GM04503 (cell line): ENCODE results near the gene CRB1.
"Not testable (repeated sequence)": the region's sequence is repeated elsewhere in the genome, so short reads cannot be mapped to it uniquely, and the experiment has no call there.

ENCODE experiments used
- DNase-seq: peaks from one replicate; pipeline ENCODE4 v3.0.0-alpha.2; 2012; ENCODE audit warnings: low read depth

CRB1 gene

DNA sequence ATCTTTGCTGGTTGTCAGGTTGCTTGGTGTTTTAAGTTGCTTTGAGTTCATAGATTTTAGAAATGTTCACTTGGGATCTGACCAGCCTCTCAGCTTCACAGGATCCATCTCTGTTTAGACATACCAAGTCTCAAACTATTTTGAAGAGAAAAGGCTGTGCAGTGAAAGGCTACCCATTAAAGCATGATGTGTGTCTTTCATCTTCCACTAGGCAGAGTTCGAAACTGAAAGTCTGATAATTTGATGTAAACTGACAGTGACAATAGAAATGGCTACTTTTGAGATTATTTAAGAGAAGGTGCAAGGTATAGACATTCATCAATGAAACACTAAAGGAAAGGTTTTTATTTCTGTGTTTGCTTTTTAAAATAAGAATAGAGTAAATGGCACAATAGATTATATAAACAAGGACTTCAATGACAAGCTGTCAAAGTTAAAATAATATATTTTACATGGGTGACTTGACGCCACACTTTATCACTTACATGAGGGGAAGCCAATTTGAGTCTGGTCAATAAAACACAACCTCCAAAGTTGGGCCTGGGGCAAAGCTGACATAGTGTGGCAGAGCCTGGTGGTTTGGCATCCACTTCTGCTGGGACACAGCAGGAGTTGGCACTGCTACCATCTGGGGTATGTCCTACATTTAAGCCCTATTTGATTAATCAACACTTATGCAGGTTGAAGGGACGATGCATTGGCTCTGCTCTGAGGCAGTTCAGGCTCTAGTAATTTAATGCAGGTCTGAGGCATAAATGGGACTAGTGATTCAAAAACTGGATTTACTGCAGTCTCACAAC, 197.7 kb downstream of the CRB1 start:
- no peak for DNase-seq

DNA sequence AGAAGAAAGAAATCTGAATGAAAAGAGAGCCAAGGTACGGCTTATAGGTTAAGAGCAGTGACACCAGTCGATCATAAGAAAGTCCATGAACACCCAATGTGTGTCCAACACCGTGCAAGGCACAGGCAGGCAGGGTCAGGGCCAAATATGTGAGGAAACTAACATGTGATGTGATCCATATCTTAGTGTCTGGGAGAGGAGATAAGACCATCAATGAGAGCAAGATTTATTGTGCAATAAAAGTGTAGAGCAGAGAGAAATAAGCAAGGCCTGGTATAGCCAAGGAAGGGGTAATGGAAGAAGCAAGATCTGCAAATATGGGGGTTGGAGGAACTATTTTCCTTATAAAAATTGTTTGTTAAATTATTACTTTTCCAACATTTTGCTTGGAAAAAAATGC, 198.8 kb downstream of the CRB1 start:
- no peak for DNase-seq

DNA sequence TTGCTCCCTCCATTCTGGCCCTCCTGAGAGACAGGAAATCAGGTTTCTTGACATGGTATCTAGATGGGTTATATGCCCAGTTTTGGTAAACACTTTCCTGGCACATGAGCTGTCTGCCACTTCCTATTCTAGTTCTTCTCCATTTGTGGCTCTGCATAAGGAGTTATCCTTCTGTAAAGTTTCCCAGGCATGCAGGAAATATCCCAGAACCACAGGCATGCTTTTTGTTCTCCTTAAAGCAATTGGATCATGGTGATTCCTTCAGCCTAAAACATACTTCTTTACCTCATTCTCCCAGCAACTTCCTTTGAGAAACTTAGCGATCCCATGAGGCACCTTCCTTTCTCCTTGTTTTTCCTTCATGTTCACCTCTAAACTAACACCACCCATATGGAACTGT, 199.8 kb downstream of the CRB1 start:
- peak; percentile 39 for DNase-seq

DNA sequence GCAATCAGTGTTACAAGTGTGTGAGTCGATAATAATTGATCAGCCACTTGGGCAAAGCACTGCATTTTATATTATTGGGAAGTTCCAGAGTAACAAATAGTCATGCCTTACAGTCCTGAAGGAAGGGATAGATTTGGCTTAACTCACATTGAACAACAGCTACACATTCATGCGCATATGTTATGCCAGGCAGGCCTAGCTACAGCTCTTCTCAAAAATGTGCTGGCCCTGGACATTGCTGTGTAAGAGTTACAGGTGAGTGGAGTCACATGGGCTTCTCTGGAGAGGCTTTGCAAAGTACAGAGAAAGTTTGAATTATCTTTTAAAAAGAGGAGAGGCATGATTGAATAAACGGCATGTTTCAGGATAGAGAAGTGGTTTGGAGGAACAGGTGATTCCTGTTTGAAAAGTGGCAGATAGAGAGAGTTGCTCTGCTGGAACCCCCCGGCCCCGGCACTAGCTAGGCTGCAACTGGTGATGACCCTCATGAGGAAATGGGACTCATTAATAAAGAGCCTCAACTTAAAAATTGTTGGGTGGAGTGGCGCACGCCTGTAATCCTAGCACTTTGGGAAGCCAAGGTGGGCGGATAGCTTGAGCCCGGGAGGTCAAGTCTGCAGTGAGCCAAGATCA, 200.6 kb downstream of the CRB1 start:
- no peak for DNase-seq

DNA sequence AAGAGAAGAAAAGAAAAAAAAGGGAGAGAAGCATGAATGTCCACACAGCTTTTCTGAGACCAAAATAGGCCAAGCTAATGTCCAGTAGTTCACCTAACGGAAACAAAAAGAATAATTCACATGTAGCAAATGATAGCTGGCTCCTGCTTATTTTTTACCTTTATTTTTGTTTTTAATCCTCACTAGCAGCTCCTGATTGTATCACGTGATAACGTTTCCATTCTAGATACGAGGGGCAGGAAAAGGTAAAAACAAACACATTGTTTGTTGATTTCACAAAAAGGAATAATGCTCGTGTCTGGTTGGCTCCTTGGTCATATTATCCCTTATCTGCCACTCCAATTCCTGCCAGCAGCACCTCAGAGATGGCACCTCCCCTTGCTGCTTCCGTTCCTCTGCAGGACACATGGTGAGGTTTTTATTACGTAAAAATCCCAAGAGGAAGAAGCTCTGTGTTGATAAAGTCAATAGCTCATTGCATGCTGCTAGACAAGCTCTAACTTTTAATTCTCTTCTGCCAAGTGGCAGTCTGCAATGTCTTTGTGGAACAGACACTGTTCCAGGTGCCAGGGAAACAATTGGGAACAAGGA, 201.7 kb downstream of the CRB1 start:
- DNase-seq = no peak

DNA sequence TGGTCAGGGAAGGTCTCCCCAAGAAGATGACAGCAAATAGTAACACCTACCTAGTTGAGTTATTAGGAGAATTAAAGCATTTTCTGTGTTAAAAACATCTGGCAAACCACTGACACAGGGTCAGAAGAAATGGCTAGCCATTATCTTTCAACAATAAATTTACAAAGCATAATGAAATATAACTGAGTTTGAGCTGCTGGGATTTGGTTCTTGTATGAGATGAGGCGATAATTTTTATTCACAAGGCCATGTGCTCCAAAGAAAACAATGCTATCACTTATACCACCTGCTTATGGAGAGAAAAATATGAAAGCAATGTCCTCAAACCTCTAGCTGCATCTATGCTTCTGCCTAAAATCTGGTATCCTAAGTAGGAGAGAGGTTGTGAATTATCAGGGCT, 202.3 kb downstream of the CRB1 start:
- no peak for DNase-seq

DNA sequence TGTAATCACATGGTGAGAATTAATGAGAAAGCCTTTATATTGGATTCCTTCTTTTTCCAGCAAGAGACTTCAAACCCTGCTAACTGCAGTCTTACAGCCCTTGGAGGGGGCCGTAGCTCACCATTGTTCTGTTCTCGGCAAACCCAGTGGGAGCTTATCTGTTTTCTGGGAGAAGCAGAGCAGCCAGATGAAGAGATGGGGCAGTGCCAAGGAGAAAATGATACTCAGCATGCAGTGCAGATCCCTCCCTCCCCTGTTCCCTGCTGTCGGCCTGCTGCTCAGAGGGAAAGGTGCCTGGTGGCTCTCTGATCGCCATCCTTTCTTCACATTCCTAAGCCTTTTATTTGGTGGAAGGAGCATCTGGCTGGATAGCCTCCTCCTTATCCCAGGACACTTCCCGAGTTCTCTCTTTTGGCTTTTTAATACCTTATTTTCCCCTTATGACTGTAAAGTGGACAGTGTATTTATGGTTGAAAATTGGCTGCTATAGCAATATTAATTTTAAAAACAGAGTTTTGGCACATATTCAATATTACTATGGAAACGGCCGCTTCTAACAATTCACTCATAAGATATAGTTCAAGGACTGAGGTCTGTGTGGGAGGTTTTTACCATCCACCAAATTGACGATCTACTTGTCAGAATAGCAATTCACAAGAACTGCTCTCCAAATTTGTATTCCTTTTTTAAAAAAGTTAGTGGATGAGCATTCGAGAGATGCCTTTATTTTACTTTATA, 203.4 kb downstream of the CRB1 start:
- DNase-seq = no peak

DNA sequence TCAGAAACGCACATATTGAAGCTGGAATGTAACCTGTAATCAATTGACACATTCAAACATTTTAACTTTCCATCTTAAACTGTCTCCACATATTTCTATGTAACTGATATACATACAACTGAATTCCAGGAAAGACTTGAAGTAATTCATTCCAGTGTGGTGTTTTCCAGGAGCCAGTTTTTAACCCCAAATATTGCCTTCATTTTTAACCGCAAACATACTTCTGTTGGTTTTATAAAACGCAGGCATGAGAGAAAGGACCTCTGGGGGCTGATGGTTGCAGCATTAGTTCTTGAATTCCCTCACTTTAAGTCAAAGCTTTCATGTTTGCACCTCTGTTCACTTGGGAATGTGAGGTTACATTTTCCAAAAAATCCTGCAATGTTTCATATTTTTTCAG, 204.1 kb downstream of the CRB1 start:
- DNase-seq = no peak

DNA sequence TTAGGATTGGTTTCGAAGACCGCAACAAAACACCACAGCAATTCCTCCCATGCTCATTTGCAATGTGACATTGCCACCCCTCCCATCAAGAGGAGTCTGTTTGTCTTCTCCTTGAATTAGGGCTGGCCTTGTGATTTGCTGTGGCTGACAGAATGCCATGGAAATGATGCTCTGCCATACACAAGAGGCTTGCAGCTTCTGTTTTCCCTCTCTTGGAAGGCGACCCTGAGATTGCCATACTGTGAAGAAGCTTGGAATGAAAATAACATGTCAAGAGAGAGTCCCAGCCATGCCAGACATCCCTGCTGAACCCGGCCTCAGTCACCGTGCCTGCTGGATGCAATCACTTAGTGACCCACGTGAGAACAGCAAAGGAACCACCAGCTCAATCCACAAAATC, 212.4 kb downstream of the CRB1 start:
- DNase-seq = no peak

DNA sequence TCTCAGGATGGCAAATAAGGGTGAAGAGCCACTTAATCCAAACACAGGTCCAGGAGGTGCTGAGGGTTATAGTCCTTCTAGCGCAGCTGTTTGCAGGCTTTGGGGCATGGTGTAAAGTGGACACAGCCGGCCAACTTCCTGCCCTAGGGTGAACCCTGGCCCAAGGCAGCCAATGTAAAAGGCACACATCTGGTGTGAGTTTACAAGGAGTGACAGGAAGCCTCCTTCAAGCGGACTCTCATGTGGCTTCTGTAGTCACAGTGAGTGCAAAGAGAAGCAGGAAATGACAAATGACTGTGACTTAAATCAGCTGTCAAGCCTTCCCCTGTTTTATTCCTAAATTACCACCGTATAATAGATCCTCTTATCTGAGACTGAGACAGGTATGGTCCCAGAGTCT, 213.0 kb downstream of the CRB1 start:
- DNase-seq = no peak

DNA sequence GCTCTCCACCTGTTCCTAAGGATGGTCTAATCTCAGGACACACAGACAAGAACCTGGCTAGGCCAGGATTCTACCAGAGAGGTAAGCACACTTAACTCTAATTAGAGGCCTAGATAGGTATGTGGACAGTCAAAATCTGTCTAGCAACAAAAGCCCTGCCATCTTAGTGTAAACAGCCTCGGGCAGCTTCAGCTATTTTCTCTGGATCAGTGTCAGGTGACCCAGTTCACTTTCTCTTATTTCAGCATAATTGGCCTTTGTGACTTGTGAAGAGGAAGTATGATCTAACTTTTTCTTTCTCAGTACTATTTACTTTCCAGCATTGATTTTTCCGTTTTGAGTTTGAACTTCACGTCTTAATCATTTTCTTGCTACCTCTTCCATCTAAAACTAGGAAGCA, 217.7 kb downstream of the CRB1 start:
- no peak for DNase-seq

DNA sequence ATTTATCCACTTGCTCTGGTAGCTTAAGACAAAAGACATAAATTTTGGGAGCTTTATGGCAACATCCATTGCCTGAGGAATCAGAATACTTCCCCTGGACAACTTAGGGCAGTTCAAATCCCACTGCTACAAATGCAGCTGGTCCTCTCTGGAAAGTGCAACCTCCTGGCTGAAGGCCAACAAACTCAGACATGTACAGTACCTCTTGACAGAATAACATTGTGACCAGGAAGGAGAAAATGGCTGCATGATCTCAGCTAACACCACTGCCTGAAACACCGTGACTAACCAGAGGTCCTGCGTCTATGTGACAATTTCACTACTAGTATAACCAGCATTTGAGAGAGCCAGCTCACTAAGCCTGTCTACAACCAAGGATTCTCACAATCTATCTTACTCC, 218.9 kb downstream of the CRB1 start:
- no peak for DNase-seq

DNA sequence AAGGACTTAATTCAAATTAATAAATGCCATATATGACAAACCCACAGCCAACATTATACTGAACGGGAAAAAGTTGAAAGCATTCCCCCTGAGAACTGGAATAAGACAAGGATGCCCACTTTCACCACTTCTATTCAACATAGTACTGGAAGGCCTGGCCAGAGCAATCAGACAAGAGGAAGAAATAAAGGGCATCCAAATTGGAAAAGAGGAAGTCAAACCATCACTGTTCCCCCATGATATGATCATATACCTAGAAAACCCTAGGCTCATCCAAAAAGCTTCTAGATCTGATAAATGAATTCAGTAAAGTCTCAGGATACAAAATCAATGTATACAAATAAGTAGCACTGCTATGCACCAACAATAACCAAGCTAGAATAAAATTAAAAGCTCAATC, 223.5 kb downstream of the CRB1 start:
- not testable (repeated sequence) for DNase-seq

DNA sequence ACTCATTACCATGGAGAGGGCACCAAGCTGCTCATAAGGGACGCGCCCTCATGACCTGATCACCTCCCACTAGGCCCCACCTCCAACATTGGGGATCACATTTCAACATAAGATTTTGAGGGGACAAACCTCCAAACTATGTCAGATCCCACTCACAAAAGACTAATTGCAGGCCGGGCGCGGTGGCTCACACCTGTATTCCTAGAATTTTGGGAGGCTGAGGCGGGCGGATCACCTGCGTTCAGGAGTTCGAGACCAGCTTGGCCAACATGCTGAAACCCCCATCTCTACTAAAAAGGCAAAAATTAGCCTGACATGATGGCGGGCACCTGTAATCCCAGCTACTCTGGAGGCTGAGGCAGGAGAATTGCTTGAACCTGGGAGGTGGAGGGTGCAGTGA, 228.7 kb downstream of the CRB1 start:
- no peak for DNase-seq

DNA sequence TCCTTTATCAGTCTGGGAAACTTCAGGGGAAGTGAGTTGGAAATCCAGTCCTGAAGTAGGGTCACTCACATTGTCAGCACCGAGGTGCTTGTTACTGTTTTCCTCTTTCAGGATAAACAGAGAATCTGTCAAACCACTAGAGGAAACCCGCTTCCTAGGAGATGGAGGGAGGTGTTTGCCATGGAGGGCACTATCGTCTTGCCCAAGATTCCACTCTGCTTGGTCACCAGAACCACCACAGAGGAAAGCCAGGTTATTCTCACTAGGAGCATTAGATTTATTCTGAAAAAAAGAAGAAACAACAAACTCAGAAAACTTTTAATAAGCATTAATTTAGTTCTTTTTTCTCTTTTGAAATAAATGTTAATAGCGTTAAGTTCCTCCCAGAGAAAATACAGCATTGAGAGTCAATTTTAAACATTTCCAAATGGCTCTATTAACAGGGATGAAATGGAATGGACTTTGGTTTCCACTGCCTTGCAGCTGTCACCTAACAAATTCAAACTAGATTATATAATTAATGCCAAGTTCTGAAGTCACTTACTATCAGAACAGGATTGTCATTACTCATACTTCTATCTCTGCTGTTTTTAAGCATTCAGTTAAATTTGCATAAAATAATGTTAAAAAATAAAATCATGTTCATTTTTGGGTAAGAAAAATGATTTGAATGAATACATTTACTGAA, 242.8 kb downstream of the CRB1 start:
- DNase-seq = no peak

DNA sequence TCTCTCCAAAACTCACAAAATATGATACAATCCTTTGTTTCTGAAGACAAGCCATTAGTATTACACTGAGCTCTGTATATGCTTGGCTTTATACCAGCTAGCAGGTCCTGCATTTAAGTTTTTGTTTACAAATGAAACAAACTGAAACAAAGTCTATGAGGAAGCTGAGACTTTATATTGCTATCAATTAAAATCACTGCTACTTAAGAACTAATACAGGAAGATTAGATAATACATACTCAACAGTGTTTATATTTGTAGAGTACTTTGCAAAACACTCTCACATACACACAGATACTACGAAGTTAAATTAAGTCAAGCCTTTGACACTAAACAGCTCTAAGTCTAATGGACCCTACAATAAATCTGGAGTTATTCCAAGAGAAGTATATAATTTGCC, 247.4 kb downstream of the CRB1 start:
- DNase-seq = no peak

DNA sequence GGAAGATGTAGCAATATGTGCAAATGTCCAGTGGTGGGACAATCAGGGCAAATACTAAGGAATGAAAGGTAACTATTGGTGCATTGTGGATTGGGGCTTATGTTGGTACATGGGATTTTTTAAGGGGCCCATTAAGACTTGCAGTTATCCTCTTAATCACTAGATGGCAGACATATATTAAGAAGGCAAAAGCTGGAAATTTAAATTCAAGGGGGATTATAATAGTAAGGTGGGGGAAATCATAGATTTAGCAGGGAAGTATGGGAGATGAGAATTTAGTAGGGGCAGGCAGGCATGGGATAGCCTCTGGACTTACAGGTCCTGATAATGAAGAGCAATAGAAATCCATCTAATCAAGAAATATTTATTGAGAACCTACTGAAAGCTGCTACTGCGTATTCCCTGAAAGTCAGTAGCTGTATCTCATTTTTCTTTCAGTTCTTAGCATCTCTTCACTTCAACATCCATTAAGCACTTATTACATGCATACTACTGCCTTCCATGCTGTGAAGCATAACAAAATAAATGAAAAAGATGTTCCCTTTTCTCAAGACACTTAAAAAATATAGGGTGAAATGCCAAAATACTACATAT, 251.8 kb downstream of the CRB1 start:
- DNase-seq = no peak

DNA sequence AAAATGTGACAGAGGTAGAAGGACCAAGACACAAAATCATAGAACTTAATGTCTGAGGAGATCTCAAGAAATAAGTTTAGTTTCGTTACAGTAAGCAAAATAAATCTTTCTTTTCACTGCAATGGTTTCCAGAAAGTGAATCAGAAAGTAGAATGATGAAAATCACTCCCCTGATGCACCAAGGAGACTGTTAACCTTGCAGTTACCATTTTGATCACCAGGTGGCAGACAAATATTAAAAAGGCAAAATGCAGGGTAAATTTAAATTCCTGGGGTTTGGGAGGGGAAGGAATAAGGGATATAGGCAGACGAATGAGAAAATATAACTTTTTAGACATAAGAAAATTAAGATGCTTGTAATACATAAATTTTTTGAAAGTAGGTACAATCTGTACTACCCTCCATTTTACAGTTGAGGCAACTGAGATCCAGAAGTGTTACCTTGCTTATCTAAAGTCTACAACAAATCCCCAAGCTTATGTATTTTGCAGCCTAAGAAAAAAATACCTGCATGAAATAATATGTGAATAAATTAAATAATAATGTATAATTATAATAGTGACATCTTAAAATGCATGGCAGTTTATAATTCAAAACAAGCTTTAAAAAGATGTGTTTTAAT, 253.2 kb downstream of the CRB1 start:
- DNase-seq = no peak

DNA sequence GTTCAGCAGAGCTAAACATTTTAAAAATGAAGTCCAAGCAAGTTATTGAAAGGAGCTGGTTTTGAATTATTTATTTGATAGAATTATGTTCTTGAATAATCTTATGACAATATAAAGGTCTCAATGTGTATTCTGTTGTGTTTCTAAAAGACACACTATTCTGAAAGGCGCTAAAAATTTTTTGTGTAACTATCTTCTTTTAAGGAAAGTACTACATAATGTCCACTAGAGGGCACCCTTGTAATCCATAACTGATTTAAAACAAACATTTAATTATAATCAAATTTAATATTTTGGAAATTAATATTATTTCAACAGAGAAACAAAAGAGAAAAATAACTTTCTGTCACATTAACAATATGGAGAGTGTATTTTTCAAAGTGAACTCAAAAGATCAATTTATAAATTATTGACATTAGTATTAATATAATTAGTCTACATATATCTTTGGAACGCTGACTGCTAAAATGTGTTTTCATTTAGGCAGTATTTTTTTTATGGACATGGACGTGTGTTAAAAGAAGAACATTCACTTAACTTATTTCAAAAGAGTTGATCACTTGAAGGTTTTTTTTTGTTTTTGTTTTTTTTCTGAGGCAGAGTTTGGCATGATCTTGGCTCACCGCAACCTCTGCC, 258.8 kb downstream of the CRB1 start:
- no peak for DNase-seq
